D721Med (cell line): ENCODE data around the gene DPH5.

Source experiments
- DNase-seq: peaks from one replicate; pipeline ENCODE4 v3.0.0; 2011; ENCODE audit warnings: low spot score; ENCODE audit not compliant: insufficient read length
- FAIRE-seq: peaks from 2 replicates; lab custom pipeline; 2011; peaks lifted over from hg19 to GRCh38; lab: Jason Lieb, UNC
- CTCF ChIP-seq: IDR thresholded peaks from 2 replicates; pipeline ENCODE4 v1.5.1; 2012; ENCODE audit warnings: mild to moderate bottlenecking, control low read depth; ENCODE audit not compliant: insufficient read depth; ENCODE audit errors: missing control alignments

DPH5 gene

GRCh38 chr1:101030881-101031280 is 5.3 kb upstream of the DPH5 start:
- FAIRE-seq (no peak), DNase-seq (no peak)
- TF ChIP-seq CTCF = no peak

- FAIRE-seq (no peak), DNase-seq (no peak)
- no peak for TF ChIP-seq CTCF
Observed at GRCh38 chr1:101029184-101029583, 3.6 kb upstream of the DPH5 start.

- no peak for FAIRE-seq
- no peak for DNase-seq
Observed at GRCh38 chr1:101028466-101028865, 2.9 kb upstream of the DPH5 start.

GRCh38 chr1:101027194-101027772 is 1.7 kb upstream of the DPH5 start:
- TF ChIP-seq CTCF = no peak

More at GRCh38 chr1:101028466-101028865, 2.9 kb upstream of the DPH5 start:
- no peak for TF ChIP-seq CTCF

GRCh38 chr1:101026430-101026788 is 825 bp upstream of the DPH5 start:
- FAIRE-seq (no peak), DNase-seq (no peak)
- no peak for TF ChIP-seq CTCF

More at GRCh38 chr1:101027194-101027772, 1.7 kb upstream of the DPH5 start:
- FAIRE-seq (no peak), DNase-seq (no peak)

GRCh38 chr1:101025283-101025656 is 314 bp downstream of the DPH5 start:
- no peak for TF ChIP-seq CTCF
- DNase-seq (no peak), FAIRE-seq (no peak)

- TF ChIP-seq CTCF = no peak
- DNase-seq (no peak), FAIRE-seq (no peak)
Observed at GRCh38 chr1:101022294-101022693, 3.3 kb downstream of the DPH5 start.
